Esophagus (tissue), 2 donors: ENCODE measurements around the gene CNOT3. TPM values are rescaled to one million over a fixed set of nuclear protein-coding genes. Genes with fewer than 3 reads are reported as not detected.
A peak's percentile ranks its signal among the peaks of the same experiment; 100 is the strongest.
"Not testable (repeated sequence)": the region's sequence is repeated elsewhere in the genome, so short reads cannot be mapped to it uniquely, and the experiment has no call there.

Experiments
- H3K27ac ChIP-seq, 2 donors: one replicate each; pipeline ENCODE4 v1.5.1; 2013; ENCODE audit warnings: low read depth in 2 of 2, mild to moderate bottlenecking in 2 of 2, inconsistent platforms in 1 of 2, low read length in 1 of 2, moderate library complexity in 1 of 2
- H3K27me3 ChIP-seq, 2 donors: one replicate each; pipeline ENCODE4 v1.6.1; 2013; ENCODE audit warnings: low read length in 2 of 2, control low read depth in 1 of 2, mild to moderate bottlenecking in 1 of 2; ENCODE audit not compliant: insufficient read depth in 2 of 2, control insufficient read depth in 1 of 2
- H3K36me3 ChIP-seq, 2 donors: one replicate each; pipeline ENCODE4 v1.6.1; 2013; ENCODE audit warnings: low read length in 1 of 2; ENCODE audit not compliant: control insufficient read depth in 2 of 2, insufficient read depth in 2 of 2
- H3K4me1 ChIP-seq, 2 donors: one replicate each; pipeline ENCODE4 v1.6.1; 2013; ENCODE audit warnings: low read length in 1 of 2; ENCODE audit not compliant: control insufficient read depth in 2 of 2, insufficient read depth in 2 of 2
- H3K4me3 ChIP-seq, 2 donors: one replicate each; pipeline ENCODE4 v1.5.1; 2013; ENCODE audit warnings: low read length in 2 of 2, mild to moderate bottlenecking in 2 of 2, low read depth in 1 of 2, moderate library complexity in 1 of 2
- H3K9me3 ChIP-seq, 2 donors: one replicate each; pipeline ENCODE4 v1.6.1; 2013; ENCODE audit warnings: mild to moderate bottlenecking in 2 of 2, low read depth in 1 of 2, low read length in 1 of 2, moderate library complexity in 1 of 2; ENCODE audit not compliant: control insufficient read depth in 2 of 2, insufficient read depth in 1 of 2
- WGBS, 2 donors: extraction: QIAGEN DNeasy Blood & Tissue Kit; methylation state at CpG; one replicate each; pipeline ENCODE4 v1.1.7; 2013; 5-methylcytosine and 5-hydroxymethylcytosine counted together
- polyA plus RNA-seq, 2 donors: library from polyadenylated mRNA; stranded (reverse); fragments of 200-250 nt; gene quantifications; one replicate each; pipeline ENCODE4 v1.2.3, GENCODE V29; 2013
- donor health status: healthy with polysubstance abuse.
- donor health status: Bipolar disorder and iron deficiency.

The CNOT3 gene
- polyA plus RNA-seq, 2 donors, result 21.3 to 23.0 TPM

- no peak overlapping the region for H3K4me3 ChIP-seq
- no peaks in the 10 kb centered on the region for H3K27me3 ChIP-seq
- H3K27ac ChIP-seq, result no peak overlapping the region
- no peaks in the 10 kb centered on the region for H3K9me3 ChIP-seq
- H3K36me3 ChIP-seq, result peaks cover 0 to 15% of the 10 kb centered on the region in 2 donors
- 80% methylated on average over 23 of the region's 23 CpGs for WGBS, 2 donors
- H3K4me1 ChIP-seq, result no peaks in the 10 kb centered on the region
Observed at GRCh38 chr19:54178581-54179261, 41.2 kb downstream of the CNOT3 start.

GRCh38 chr19:54179262-54179852, 41.8 kb downstream of the CNOT3 start:
- Histone ChIP-seq H3K27me3 (no peaks in the 10 kb centered on the region), H3K27ac (no peak overlapping the region), H3K4me3 (no peak overlapping the region), H3K36me3 (peaks cover 0 to 16% of the 10 kb centered on the region in 2 donors), H3K4me1 (no peaks in the 10 kb centered on the region), H3K9me3 (no peaks in the 10 kb centered on the region)
- WGBS, 2 donors, result 85 to 86% methylated on average over 10 of the region's 10 CpGs

GRCh38 chr19:54179921-54180461, 42.4 kb downstream of the CNOT3 start:
- no peaks in the 10 kb centered on the region for H3K9me3 ChIP-seq
- H3K4me1 ChIP-seq, result no peaks in the 10 kb centered on the region
- WGBS, 2 donors, result 54 to 60% methylated on average over 10 of the region's 10 CpGs
- no peak overlapping the region for H3K4me3 ChIP-seq
- no peak overlapping the region for H3K27ac ChIP-seq
- H3K27me3 ChIP-seq, result no peaks in the 10 kb centered on the region
- peaks cover 0 to 16% of the 10 kb centered on the region in 2 donors for H3K36me3 ChIP-seq

- 94% methylated on average over 33 to 37 of the region's 37 CpGs for WGBS, 2 donors
- Histone ChIP-seq H3K4me1 (no peaks in the 10 kb centered on the region), H3K27ac (no peak overlapping the region), H3K27me3 (no peaks in the 10 kb centered on the region), H3K36me3 (peaks cover 0 to 19% of the 10 kb centered on the region in 2 donors), H3K9me3 (no peaks in the 10 kb centered on the region), H3K4me3 (no peak overlapping the region)
Observed at GRCh38 chr19:54180691-54181091, 43.1 kb downstream of the CNOT3 start.

GRCh38 chr19:54181894-54182293, 44.3 kb downstream of the CNOT3 start:
- H3K27me3 ChIP-seq, H3K9me3 ChIP-seq, H3K4me3 ChIP-seq, H3K4me1 ChIP-seq, H3K27ac ChIP-seq: not testable (repeated sequence)
- WGBS, 2 donors, result 87 to 90% methylated on average over 3 of the region's 3 CpGs
- peaks cover 0 to 21% of the 10 kb centered on the region in 2 donors for H3K36me3 ChIP-seq

GRCh38 chr19:54183431-54183830, 45.9 kb downstream of the CNOT3 start:
- WGBS, 2 donors, result 89 to 91% methylated on average over 10 to 11 of the region's 11 CpGs
- no peaks in the 10 kb centered on the region for H3K27me3 ChIP-seq
- no peaks in the 10 kb centered on the region for H3K9me3 ChIP-seq
- no peak overlapping the region for H3K27ac ChIP-seq
- peaks cover 0 to 21% of the 10 kb centered on the region in 2 donors for H3K36me3 ChIP-seq
- no peak overlapping the region for H3K4me3 ChIP-seq
- H3K4me1 ChIP-seq, result peaks cover 0 to 4% of the 10 kb centered on the region in 2 donors

GRCh38 chr19:54186351-54186750, 48.8 kb downstream of the CNOT3 start:
- Histone ChIP-seq H3K27ac (no peak overlapping the region), H3K4me3 (no peak overlapping the region), H3K4me1 (peaks cover 0 to 6% of the 10 kb centered on the region in 2 donors), H3K36me3 (peaks cover 0 to 12% of the 10 kb centered on the region in 2 donors), H3K27me3 (no peaks in the 10 kb centered on the region), H3K9me3 (no peaks in the 10 kb centered on the region)
- 79 to 89% methylated on average over 8 of the region's 8 CpGs for WGBS, 2 donors

- Histone ChIP-seq H3K27ac (no peak overlapping the region), H3K36me3 (peaks cover 0 to 12% of the 10 kb centered on the region in 2 donors), H3K27me3 (no peaks in the 10 kb centered on the region), H3K4me3 (no peak overlapping the region), H3K9me3 (no peaks in the 10 kb centered on the region), H3K4me1 (peaks cover under 1 to 9% of the 10 kb centered on the region in 2 donors)
- 79 to 85% methylated on average over 11 of the region's 11 CpGs for WGBS, 2 donors
Observed at GRCh38 chr19:54186934-54187381, 49.4 kb downstream of the CNOT3 start.

- peaks cover 0 to 13% of the 10 kb centered on the region in 2 donors for H3K36me3 ChIP-seq
- no peaks in the 10 kb centered on the region for H3K9me3 ChIP-seq
- peaks cover 2 to 11% of the 10 kb centered on the region in 2 donors for H3K4me1 ChIP-seq
- H3K27me3 ChIP-seq, result no peaks in the 10 kb centered on the region
- WGBS, 2 donors, result 14 to 17% methylated on average over 12 of the region's 12 CpGs
- H3K27ac ChIP-seq, result peak overlapping the region in 1 of 2 donors; percentile 99
- peak overlapping the region; percentile 69 to 83 for H3K4me3 ChIP-seq
Observed at GRCh38 chr19:54188215-54188871, 50.8 kb downstream of the CNOT3 start.
